Activated T-cell treated with anti-CD3 and anti-CD28 coated beads for 24 hours (primary cell): ENCODE results near the gene ZNF214.
"Not testable (repeated sequence)": the region's sequence is repeated elsewhere in the genome, so short reads cannot be mapped to it uniquely, and the experiment has no call there.

Experiments
- DNase-seq: peaks from one replicate; pipeline ENCODE4 v3.0.0-alpha.2; 2020; ENCODE audit warnings: low read depth

The ZNF214 gene

DNA sequence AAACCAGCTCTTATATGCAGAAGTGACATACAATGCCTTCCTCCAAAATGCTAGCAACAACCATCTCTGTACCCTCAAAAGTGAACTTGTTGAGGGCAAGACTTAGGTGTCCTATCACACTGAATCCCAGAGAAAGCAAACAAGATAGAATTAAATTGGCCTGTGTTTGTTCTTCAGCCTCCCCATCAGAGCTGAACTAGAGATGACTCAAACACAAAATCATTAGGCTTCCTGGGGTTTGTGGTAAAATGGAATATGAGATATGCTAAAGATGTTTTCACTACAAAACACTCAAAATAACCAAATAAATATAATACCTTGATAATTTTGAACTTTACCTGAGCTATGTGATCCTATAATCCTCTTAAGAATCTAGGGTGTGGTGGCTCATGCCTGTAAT lies 31.6 kb downstream of the ZNF214 start:
- no peak for DNase-seq

DNA sequence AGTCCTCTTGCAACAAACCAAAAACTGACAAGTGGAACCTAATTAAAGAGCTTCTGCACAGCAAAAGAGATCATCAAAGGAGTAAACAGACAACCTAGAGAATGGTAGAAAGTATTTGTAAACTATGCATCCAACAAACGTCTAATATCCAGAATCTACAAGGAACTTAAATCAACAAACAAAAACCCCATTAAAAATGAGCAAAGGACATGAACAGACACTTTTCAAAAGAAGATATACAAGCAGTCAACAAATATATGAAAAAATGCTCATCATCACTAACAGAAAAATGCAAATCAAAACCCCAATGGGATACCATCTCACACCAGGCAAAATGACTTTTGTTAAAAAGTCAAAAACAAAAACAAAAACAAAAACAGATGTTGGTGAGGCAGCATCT lies 33.7 kb downstream of the ZNF214 start:
- no peak for DNase-seq

DNA sequence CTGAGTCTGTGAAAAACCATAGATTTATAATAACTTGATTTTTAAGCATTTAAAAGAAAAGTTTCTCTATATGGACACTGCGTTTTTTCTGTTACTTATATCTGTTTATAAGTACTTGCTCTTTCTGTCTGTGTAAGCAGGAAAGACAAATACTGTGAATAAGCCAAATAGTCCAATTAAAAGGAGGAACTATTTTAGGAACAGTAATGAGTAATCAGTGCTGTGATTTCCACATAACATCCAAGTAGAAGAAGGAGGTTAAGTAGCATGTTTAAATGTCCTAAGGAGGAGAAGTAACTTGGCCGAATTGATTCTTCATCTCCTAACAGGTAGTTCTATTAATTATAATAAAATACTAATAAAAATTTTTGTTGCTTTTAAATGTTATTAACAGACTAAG lies 40.8 kb downstream of the ZNF214 start:
- DNase-seq: no peak

DNA sequence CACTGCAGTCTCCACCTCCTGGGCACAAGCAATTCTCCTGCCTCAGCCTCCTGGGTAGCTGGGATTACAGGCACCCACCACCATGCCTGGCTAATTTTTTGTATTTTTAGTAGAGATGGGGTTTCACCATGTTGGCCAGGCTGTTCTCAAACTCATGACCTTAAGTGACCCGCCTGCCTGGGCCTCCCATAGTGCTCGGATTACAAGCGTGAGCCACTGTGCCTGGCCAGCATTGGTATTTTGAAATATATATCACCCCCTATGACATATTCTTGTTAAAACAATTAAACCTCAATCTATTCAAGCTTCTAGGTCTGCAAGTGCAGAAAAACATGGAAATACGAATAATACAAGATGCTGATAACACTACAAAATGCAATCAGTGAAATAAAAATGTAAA lies 50.3 kb downstream of the ZNF214 start:
- DNase-seq: not testable (repeated sequence)

DNA sequence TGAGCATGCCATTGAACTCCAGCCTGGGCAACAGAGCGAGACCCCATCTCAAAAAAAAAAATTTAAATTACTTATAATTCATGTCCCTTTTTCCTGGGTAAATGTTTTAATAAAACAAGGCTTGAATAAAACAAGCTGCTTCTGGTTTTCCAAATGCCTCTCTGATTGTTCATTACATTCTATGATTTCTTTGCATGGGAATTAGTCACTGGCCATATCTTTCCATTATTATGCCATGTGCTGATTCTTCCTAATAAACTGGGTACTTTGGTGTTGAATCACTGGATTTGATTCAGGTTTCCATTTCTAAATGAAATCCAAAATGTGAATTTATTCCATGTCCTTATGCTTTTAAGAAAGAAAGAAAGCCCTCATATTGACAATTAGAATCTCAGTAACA lies 51.3 kb downstream of the ZNF214 start:
- no peak for DNase-seq

DNA sequence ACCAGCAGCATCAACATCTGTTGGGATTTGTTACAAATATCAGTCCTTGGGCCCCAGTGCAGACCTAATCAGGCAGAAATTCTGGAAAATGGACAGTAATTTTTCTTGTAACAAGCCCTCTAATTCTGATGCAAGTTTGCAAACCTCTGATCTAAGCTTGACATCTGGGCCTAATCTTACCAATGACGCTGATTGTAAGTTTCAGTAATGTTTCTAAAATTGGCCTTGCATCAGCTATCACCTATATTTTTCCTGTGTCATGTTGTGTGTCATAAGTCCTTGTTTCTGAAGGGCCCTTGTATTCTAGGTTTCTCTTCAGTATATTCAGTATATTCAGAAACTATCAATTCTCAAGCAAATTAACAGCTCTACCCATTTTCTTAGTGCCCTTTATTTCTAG lies 57.5 kb downstream of the ZNF214 start:
- no peak for DNase-seq

DNA sequence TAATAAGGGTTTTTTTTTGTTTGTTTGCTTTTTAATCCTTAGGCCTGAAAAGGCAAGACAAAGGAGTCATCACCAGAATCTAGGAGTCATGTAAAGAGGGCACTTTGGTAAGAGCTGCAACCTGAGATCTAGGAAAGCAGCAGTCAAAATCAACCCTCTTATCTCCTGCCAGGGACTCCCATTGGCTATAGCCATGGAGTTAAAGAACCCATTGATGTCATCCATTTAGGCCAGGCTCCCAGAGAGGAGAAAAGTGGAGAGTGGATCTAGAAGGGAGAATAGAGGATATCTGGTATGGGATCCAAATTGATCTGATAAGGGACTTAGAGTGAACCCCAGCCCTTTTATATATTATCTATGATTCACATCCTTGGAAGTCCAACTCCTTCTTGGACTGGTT lies 58.0 kb downstream of the ZNF214 start:
- DNase-seq: no peak

DNA sequence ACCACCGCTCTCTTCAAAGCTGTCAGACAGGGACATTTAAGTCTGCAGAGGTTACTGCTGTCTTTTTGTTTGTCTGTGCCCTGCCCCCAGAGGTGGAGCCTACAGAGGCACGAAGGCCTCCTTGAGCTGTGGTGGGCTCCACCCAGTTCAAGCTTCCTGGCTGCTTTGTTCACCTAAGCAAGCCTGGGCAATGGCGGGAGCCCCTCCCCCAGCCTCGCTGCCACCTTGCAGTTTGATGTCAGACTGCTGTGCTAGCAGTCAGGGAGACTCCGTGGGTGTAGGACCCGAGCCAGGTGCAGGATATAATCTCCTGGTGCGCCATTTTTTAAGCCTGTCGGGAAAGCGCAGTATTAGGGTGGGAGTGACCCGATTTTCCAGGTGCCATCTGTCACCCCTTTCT lies 65.9 kb downstream of the ZNF214 start:
- not testable (repeated sequence) for DNase-seq
